ENCODE results near the gene INSM1. TPM values are rescaled to one million over a fixed set of nuclear protein-coding genes. Genes with fewer than 3 reads are reported as not detected.
"Not testable (repeated sequence)": the region's sequence is repeated elsewhere in the genome, so short reads cannot be mapped to it uniquely, and the experiment has no call there.

The INSM1 gene
- polyA plus RNA-seq (ENCODE audit: insufficient read length in 3 of 3): not detected
- long read RNA-seq, donor 1: 0 reads
- long read RNA-seq, donor 2, partial matches to known transcripts: 0 of 1 reads
- long read RNA-seq, donor 2, other reads (novel, unspliced or antisense): 0 of 1 reads
- long read RNA-seq, donor 3: 0 reads
- long read RNA-seq, donor 4: 0 reads
- long read RNA-seq, donor 5: 0 reads
- long read RNA-seq, donor 6: 0 reads
- long read RNA-seq, donor 7: 0 reads
- long read RNA-seq, donor 8: 0 reads
- long read RNA-seq, donor 9: 0 reads
- long read RNA-seq, donor 10, partial matches to known transcripts: 0 of 1 reads
- long read RNA-seq, donor 10, other reads (novel, unspliced or antisense): 0 of 1 reads
- long read RNA-seq, donor 11: 0 reads
- long read RNA-seq, donor 12, partial matches to known transcripts: 0 of 1 reads
- long read RNA-seq, donor 12, other reads (novel, unspliced or antisense): 0 of 1 reads
- long read RNA-seq, donor 13, partial matches to known transcripts: 0 of 1 reads
- long read RNA-seq, donor 13, other reads (novel, unspliced or antisense): 0 of 1 reads
- long read RNA-seq, donor 14: 0 reads
- long read RNA-seq, donor 15, partial matches to known transcripts: 0 of 1 reads
- long read RNA-seq, donor 15, other reads (novel, unspliced or antisense): 0 of 1 reads
- long read RNA-seq, donor 16, partial matches to known transcripts: 0 of 1 reads
- long read RNA-seq, donor 16, other reads (novel, unspliced or antisense): 0 of 1 reads

DNA sequence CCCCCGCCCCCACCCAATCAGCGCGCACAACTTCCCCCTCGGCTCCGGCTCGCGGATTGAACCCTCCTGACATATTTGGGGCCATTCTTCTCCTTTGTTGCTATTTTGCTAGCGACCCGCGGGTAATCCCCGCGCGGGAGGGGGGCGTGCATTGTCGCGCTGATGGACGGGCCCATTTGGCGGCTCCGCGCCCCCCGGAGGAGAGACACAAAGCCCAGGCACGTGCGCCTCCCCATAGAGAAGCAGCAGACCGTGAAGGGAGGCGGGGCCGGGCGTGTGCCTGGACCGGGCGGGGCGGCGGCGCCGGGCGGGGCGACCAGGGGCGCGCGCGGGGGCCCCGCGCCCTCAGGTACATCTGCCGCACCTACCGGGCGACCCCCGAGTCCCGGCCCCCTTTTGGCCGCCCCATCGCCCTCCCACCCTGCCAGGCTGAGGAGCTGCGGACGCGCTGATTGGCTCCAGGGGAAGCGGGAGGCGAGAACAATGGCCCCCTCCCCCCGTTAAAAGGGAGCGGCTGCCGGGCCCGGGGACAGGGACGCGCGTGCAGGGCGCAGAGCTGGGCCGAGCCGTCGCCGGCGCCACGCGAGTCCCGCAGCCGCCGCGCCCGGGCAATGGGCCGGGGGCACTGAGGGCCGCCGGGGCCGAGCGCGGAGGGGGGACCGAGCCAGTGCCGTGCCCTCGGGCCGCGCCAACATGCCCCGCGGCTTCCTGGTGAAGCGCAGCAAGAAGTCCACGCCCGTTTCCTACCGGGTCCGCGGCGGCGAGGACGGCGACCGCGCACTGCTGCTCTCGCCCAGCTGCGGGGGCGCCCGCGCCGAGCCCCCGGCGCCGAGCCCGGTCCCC, at the start of gene INSM1:
TSS of gene INSM1 (plus strand) at position 530 of the 843 bp plus-strand sequence. CDS start at position 694, 164 bp downstream.
- no peak for DNase-seq (ENCODE audit: extremely low read depth in 1 of 11, low read depth in 9 of 11, low spot score in 4 of 11)

DNA sequence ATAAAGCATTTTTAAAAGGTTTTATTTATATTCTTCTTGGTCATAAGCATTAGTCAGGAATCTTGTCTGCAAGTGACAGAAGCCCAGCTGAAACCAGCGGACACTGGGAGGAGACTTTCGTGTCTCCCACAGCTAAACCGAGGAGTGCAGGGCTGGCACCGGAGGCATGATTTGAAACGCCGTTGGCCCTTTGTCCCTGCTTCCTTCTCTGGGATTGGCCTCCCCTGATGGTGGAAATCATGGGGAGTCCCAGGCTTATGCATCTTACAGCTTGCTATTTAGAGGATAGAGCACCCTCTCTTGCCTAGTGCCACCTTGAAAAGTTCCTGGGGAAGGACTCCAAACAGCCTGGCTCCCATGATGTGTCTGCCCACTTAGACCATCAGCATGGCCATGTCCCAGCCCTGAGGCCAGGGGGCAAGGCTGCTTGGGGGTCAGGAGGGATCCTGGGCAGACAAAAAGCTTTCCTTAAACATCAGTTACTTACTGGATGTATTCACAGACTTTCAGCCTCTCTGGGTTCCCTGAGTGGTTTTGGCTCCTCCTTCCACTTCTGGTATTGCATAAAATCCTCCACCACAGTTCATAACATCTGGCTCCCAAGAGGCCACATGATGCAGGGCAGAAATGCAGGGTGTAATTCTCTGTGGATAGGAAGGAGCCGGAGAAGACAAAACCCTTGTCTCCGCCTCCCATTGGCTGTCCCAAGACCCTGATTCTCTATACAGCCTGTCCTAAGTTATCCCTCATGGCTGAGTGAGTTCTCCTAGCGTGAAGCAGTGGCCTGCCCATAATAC, 49.3 kb upstream of the INSM1 start:
- DNase-seq (ENCODE audit: extremely low read depth in 1 of 11, low read depth in 9 of 11, low spot score in 4 of 11): no peak

DNA sequence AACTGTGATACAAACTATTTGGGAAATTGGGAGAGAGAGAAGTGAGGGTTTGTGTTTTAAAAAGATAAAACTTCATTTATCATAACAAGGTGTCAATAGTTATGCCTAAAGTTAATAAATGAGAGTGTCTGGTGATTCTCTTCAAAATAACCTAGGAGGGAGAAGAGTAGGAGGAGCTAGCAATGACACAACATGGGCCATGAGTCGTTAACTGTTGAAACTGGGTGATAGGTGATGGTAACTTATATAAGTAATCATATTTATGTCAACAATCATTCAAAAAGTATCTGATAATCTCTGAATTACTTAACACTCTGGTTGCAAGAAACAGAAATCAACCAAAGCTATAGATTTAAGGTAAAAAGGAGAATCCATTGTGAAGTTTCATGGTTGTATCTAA, 46.8 kb upstream of the INSM1 start:
- no peak for DNase-seq (ENCODE audit: extremely low read depth in 1 of 11, low read depth in 9 of 11, low spot score in 4 of 11)

GRCh38 chr20:20321917-20322316, 46.0 kb upstream of the INSM1 start:
- DNase-seq (ENCODE audit: extremely low read depth in 1 of 11, low read depth in 9 of 11, low spot score in 4 of 11): no peak

DNA sequence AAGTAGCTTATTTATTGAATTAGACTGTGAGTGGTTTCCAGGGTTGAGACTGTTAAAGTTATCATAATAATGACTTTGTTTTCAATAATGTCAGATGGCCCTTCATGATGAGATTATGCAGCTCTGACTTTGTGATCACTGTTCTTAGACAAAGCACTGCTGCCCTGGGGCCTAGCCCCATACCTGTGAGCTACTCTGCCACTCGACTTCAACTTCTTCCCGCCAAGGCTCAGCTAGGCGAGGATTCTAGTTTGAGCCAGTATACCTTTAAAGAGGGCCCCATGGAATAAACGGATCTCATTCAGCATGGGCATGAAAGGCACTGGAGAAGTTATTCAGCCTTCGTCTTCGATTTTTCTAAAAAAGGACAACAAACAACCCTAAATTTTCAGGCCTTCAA, 45.0 kb upstream of the INSM1 start:
- no peak for DNase-seq (ENCODE audit: extremely low read depth in 1 of 11, low read depth in 9 of 11, low spot score in 4 of 11)

- no peak for DNase-seq (ENCODE audit: extremely low read depth in 1 of 11, low read depth in 9 of 11, low spot score in 4 of 11)
Measured at GRCh38 chr20:20327746-20328145, 40.2 kb upstream of the INSM1 start.

DNA sequence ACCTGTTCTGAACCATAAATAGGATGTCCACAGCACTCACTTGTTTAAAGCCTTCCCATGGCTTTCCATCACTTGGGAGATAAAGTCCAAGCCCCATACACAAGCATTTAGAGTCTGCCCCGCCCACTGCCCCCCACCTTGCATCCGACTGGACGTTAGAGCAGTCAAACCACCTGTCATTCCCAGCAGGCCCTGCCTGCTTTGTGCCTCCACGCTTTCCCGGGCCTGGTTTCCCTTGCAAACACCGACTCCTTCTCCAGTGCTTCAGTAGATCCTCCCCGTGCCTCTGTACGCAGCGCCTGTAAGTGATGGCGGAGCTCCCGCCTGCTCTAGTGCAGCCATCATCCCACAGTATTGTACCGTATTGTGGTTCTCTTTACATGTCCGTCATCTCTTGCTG, 38.3 kb upstream of the INSM1 start:
- no peak for DNase-seq (ENCODE audit: extremely low read depth in 1 of 11, low read depth in 9 of 11, low spot score in 4 of 11)

DNA sequence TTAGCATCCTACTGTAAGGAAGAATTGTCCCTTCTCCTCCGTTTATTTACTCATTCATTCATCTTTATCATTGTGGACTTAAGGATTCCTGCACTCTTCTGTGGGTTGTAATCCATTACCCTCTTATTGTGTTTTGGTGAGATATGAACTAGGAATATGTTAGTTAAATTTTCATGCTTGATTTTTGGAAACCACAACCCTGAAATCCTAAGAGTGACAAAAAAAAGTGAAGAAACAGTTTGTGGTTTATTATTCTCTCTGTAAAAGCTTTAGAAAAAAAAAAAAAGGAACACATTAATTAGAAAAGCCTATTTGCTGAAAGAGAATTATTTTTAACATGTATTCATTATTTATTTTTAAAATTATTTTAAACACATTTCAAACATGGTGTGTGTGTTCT, 36.7 kb upstream of the INSM1 start:
- no peak for DNase-seq (ENCODE audit: extremely low read depth in 1 of 11, low read depth in 9 of 11, low spot score in 4 of 11)

GRCh38 chr20:20331817-20332216, 36.1 kb upstream of the INSM1 start:
- no peak for DNase-seq (ENCODE audit: extremely low read depth in 1 of 11, low read depth in 9 of 11, low spot score in 4 of 11)

- DNase-seq (ENCODE audit: extremely low read depth in 1 of 11, low read depth in 9 of 11, low spot score in 4 of 11): no peak
Measured at GRCh38 chr20:20333866-20334265, 34.0 kb upstream of the INSM1 start.

DNA sequence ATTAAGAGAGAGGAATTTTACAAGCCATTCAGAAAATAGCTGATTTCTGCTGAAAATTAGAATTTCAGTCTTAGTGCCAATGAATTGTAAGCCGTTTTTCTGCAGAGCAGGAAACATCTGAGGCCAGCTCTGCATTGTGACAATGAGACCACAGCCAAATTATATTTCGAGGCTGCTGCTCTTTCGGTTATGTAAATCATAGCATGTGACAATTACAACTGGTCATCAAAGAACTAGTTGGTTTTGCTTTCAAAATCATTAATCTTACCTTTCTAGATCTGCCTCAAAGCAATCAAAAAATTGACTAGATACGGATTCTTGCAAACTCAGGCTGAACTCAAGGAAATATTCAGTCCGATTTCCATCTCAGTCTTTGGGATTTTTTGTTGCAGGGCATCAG, 33.4 kb upstream of the INSM1 start:
- DNase-seq (ENCODE audit: extremely low read depth in 1 of 11, low read depth in 9 of 11, low spot score in 4 of 11): no peak

DNA sequence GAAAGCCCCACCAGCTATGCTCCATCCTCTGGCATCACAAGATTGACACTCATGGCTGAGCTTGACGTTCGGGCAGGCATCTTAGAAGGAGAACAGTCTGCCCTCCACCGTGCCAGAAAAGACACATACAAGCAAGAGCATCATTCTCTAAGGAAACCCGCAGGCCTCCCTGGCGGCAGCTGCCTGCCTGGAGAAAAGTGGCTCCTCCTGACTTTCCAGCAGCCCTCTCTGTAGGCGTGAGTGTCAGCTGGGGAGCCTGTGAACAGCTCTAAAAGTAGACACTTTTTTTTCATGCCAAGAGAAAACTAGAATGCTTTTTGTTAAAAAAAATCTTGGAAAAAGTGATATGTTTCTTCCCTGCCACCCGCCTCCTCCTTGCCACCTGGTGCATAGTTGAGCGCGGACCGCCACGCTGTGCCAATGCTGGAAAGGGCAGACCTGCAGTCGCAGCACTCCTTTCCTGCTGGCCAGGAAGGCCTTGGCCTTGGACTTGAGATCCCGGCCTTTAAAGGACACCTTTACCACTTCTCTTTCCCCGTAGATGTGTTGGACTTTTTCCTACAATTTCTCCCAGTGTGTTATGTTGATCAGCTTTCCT, 29.7 kb upstream of the INSM1 start:
- no peak for DNase-seq (ENCODE audit: extremely low read depth in 1 of 11, low read depth in 9 of 11, low spot score in 4 of 11)

DNA sequence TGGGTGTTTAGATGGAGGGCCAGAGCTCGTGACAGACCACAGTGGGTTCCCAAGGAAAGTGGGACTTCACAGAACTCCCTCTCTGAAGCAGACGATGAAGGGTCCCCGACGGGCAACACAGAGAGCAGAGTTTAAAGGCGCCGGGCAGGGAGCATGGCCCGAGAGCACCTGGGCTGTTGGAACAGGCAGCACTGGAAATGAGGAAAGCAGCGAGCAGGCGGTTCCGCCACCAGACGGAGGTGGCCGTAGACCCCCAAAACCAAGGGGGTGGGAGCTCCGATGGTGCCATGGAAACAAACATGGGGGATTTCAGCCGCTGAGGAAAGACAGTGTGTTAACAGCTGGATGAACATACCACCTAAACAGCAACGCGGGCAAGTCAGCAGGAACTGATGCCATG, 27.5 kb upstream of the INSM1 start:
- DNase-seq (ENCODE audit: extremely low read depth in 1 of 11, low read depth in 9 of 11, low spot score in 4 of 11): no peak

DNA sequence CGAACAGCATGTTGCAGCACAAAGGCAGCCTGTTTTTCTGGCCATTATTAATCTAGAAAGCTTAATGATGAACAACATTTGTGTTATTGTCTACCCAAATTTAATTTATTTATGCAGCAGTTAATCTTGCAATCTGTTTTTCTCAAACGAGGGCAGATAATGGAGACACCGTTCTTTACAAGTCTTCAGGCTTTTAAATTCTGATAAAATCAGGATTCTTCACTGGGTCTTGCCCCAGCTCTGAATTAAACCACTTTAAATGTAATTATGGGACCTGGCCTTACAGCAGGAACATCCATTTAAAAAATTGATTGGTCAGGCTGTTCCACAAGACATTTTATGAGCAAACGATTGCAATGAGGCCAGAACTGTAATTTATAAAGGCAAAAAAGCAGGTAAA, 26.5 kb upstream of the INSM1 start:
- no peak for DNase-seq (ENCODE audit: extremely low read depth in 1 of 11, low read depth in 9 of 11, low spot score in 4 of 11)

GRCh38 chr20:20342066-20342465, 25.8 kb upstream of the INSM1 start:
- no peak for DNase-seq (ENCODE audit: extremely low read depth in 1 of 11, low read depth in 9 of 11, low spot score in 4 of 11)

- DNase-seq (ENCODE audit: extremely low read depth in 1 of 11, low read depth in 9 of 11, low spot score in 4 of 11): no peak
Measured at GRCh38 chr20:20343932-20344331, 24.0 kb upstream of the INSM1 start.

- no peak for DNase-seq (ENCODE audit: extremely low read depth in 1 of 11, low read depth in 9 of 11, low spot score in 4 of 11)
Measured at GRCh38 chr20:20344476-20344875, 23.4 kb upstream of the INSM1 start.

GRCh38 chr20:20353576-20353975, 14.3 kb upstream of the INSM1 start:
- DNase-seq (ENCODE audit: extremely low read depth in 1 of 11, low read depth in 9 of 11, low spot score in 4 of 11): no peak

GRCh38 chr20:20355503-20355902, 12.4 kb upstream of the INSM1 start:
- not testable (repeated sequence) for DNase-seq (ENCODE audit: extremely low read depth in 1 of 11, low read depth in 9 of 11, low spot score in 4 of 11)
